HG02943 (cell line): Measurements from ENCODE around the gene HDLBP.

Experiments
- ATAC-seq: cut with Tn5 transposase; IDR thresholded peaks from one replicate; pipeline ENCODE4 v1.9.1; 2021; ENCODE audit warnings: mild to moderate bottlenecking, low read depth, moderate library complexity; ENCODE audit not compliant: unreplicated experiment

HDLBP gene

GRCh38 chr2:241232736-241233575 lies 82.5 kb downstream of the HDLBP start:
- no peak for ATAC-seq

- ATAC-seq = no peak
Observed at GRCh38 chr2:241230435-241230834, 85.0 kb downstream of the HDLBP start.

- ATAC-seq = no peak
Observed at GRCh38 chr2:241229563-241230401, 85.7 kb downstream of the HDLBP start.

GRCh38 chr2:241228860-241229516 lies 86.5 kb downstream of the HDLBP start:
- no peak for ATAC-seq

- ATAC-seq = no peak
Observed at GRCh38 chr2:241228081-241228859, 87.2 kb downstream of the HDLBP start.

GRCh38 chr2:241227594-241227993 lies 87.9 kb downstream of the HDLBP start:
- no peak for ATAC-seq

- ATAC-seq = no peak
Observed at GRCh38 chr2:241226723-241227572, 88.5 kb downstream of the HDLBP start.

GRCh38 chr2:241225983-241226382 lies 89.5 kb downstream of the HDLBP start:
- no peak for ATAC-seq

GRCh38 chr2:241225545-241225944 lies 89.9 kb downstream of the HDLBP start:
- ATAC-seq = no peak

GRCh38 chr2:241224851-241225438 lies 90.5 kb downstream of the HDLBP start:
- no peak for ATAC-seq

GRCh38 chr2:241224018-241224850 lies 91.2 kb downstream of the HDLBP start:
- ATAC-seq = no peak

GRCh38 chr2:241223211-241224017 lies 92.1 kb downstream of the HDLBP start:
- no peak for ATAC-seq

GRCh38 chr2:241219856-241220356 lies 95.6 kb downstream of the HDLBP start:
- ATAC-seq = no peak

GRCh38 chr2:241219030-241219382 lies 96.5 kb downstream of the HDLBP start:
- ATAC-seq = no peak

- no peak for ATAC-seq
Observed at GRCh38 chr2:241218131-241219029, 97.1 kb downstream of the HDLBP start.

- no peak for ATAC-seq
Observed at GRCh38 chr2:241217320-241218031, 98.0 kb downstream of the HDLBP start.
